ENCODE data around the gene CTSD.

Gene CTSD

DNA sequence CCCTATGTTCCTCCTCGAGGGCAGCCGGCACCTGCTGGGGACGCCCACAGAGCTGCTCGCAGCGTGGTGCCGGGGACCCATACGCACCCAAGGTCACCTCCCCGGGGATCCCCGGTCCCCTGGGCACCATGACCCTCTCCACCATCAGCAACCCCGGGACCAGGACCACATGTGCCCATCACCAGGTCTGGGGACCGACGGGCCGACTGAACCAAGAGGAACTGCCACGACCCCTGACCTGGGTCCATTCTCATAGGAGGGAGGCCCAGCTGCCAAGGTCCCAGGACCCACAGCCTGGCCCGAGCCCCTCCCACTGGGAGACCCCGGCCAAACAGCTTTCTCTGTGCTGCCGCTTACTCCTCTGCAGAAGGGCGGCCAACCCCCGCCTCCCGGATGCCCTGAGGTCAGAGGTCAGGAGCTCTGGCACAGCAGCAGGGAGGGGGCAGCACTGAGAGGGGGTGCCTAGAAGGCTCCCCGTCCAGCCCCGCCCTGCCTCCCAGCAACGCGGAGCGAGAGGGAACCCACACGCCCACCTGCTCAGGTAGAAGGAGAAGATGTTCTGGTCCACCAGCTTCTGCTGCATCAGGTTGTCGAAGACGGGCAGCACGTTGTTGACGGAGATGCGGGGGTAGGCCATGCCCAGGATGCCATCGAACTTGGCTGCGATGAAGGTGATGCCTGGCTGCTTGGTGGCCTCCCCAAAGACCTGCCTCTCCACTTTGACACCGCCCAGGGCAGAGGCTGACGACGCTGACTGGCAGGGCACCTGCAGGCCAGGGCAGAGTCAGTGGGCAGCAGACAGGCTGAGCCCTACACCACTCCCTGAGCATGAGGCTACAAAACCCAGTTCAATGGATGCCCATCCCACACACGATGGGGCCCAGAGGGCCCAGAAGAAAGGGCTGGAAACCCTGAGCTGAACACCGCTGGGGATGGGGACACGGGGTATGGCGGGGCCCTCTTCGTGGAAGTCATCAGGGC, 6.6 kb downstream of the CTSD start:
- Histone ChIP-seq H2BK5ac (ENCODE audit: low read length) (no peak overlapping the region), H3K18ac (ENCODE audit: low read length) (no peak overlapping the region), H3K4me2 (ENCODE audit: insufficient read depth, low read length, poor library complexity, severe bottlenecking) (no peak overlapping the region), H3K4me1 (ENCODE audit: control insufficient read depth in 2 of 2, insufficient read depth in 1 of 2, low read depth in 1 of 2, low read length in 2 of 2) (no peaks in the 10 kb centered on the region), H3K4me3 (ENCODE audit: low read length in 2 of 2) (peak overlapping the region in 1 of 2 donors; percentile 18), H3K4ac (ENCODE audit: low read length) (no peak overlapping the region), H3K79me1 (ENCODE audit: low read depth, low read length) (peaks cover 4% of the 10 kb centered on the region), H3K36me3 (replicated peaks in 1 of 2; ENCODE audit: control insufficient read depth in 2 of 2, insufficient read depth in 2 of 2, low read length in 2 of 2) (peaks cover 12 to 17% of the 10 kb centered on the region in 2 donors), H3K14ac (ENCODE audit: low read length) (no peak overlapping the region), H2BK12ac (ENCODE audit: low read length) (peak overlapping the region; percentile 3), H2BK15ac (ENCODE audit: low read length) (no peak overlapping the region), H3K27ac (replicated peaks; ENCODE audit: low read length) (no peak overlapping the region), H4K91ac (ENCODE audit: low read depth, low read length, poor library complexity) (no peak overlapping the region), H3K27me3 (ENCODE audit: control insufficient read depth in 3 of 3, insufficient read depth in 3 of 3, low read depth in 1 of 3, low read length in 3 of 3) (no peaks in the 10 kb centered on the region), H3K9me3 (replicated peaks in 1 of 2; ENCODE audit: control insufficient read depth in 2 of 2, insufficient read depth in 1 of 2, low read depth in 1 of 2, low read length in 2 of 2) (no peaks in the 10 kb centered on the region), H3K23ac (ENCODE audit: low read depth, low read length, poor library complexity) (no peak overlapping the region), H2AK5ac (ENCODE audit: low read depth, low read length) (no peak overlapping the region), H3K9ac (ENCODE audit: low read depth, low read length, poor library complexity) (peak overlapping the region; percentile 21), H4K8ac (ENCODE audit: low read depth, low read length) (peak overlapping the region; percentile 98), H2BK120ac (ENCODE audit: low read depth, low read length) (no peak overlapping the region), H2AFZ (ENCODE audit: low read length) (no peak overlapping the region)
- no peak for DNase-seq (ENCODE audit: low spot score)
- no CpG with 5 or more reads among the region's 41 CpGs for WGBS, 2 donors (ENCODE audit: extremely low coverage in 2 of 2, insufficient read length in 2 of 2, insufficient replicate concordance in 1 of 2)

DNA sequence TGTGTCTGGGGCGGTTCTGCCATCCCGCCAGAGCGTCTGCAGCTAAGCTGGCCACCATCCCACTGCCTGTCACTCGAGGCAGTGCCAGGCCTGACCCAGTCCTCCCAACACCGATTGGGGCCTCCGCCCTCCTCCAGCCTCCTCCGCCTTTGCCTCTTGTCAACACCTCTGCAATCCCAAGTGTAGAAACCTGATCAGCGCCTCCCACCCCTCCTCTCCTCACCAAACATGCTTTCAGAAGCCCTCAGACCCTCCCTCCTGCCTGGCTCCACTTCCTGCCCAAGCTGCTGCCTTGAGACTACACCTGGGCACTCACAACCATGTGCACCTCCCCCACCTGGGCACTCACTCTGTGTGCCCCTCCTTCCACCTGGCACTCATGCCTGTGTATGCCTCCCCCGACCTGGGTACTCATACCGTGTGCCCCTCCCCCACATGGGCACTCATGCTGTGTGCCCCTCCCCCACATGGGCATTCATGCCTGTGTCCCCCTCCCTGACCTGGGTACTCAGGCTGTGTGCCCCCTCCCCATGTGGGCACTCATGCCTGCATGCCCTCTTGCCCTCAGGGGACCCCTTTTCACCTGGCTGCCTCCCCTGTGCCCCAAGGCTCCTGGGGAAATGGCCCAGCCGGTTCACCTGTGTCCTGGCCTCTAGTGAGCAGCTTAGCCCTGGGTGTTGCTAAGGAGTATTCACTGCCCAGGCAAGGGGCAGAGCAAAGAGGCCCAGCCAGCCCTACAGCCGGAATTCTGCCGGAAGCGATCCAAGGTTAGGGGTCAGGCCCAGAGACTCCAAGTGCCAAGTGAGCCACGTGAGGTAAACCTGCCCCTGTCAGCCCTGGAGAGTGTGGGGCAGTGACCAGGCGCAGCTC, 7.8 kb downstream of the CTSD start:
- H2BK5ac ChIP-seq (ENCODE audit: low read length) = peak overlapping the region; percentile 13
- no peak overlapping the region for H3K4me2 ChIP-seq (ENCODE audit: insufficient read depth, low read length, poor library complexity, severe bottlenecking)
- WGBS, 2 donors (ENCODE audit: extremely low coverage in 2 of 2, insufficient read length in 2 of 2, insufficient replicate concordance in 1 of 2) = no CpG with 5 or more reads among the region's 16 CpGs
- peaks cover 12 to 17% of the 10 kb centered on the region in 2 donors for H3K36me3 ChIP-seq (replicated peaks in 1 of 2; ENCODE audit: control insufficient read depth in 2 of 2, insufficient read depth in 2 of 2, low read length in 2 of 2)
- no peak overlapping the region for H3K18ac ChIP-seq (ENCODE audit: low read length)
- peak overlapping the region; percentile 36 for H2BK120ac ChIP-seq (ENCODE audit: low read depth, low read length)
- H2AK5ac ChIP-seq (ENCODE audit: low read depth, low read length) = no peak overlapping the region
- H3K27me3 ChIP-seq (ENCODE audit: control insufficient read depth in 3 of 3, insufficient read depth in 3 of 3, low read depth in 1 of 3, low read length in 3 of 3) = peaks cover 0 to 5% (median 0%) of the 10 kb centered on the region in 3 experiments
- H3K79me1 ChIP-seq (ENCODE audit: low read depth, low read length) = no peaks in the 10 kb centered on the region
- no peak overlapping the region for H3K14ac ChIP-seq (ENCODE audit: low read length)
- H3K9me3 ChIP-seq (replicated peaks in 1 of 2; ENCODE audit: control insufficient read depth in 2 of 2, insufficient read depth in 1 of 2, low read depth in 1 of 2, low read length in 2 of 2) = no peaks in the 10 kb centered on the region
- no peak overlapping the region for H2BK15ac ChIP-seq (ENCODE audit: low read length)
- DNase-seq (ENCODE audit: low spot score) = no peak
- H3K27ac ChIP-seq (replicated peaks; ENCODE audit: low read length) = no peak overlapping the region
- H3K4me1 ChIP-seq (ENCODE audit: control insufficient read depth in 2 of 2, insufficient read depth in 1 of 2, low read depth in 1 of 2, low read length in 2 of 2) = no peaks in the 10 kb centered on the region
- no peak overlapping the region for H2BK12ac ChIP-seq (ENCODE audit: low read length)
- no peak overlapping the region for H4K8ac ChIP-seq (ENCODE audit: low read depth, low read length)
- no peak overlapping the region for H3K9ac ChIP-seq (ENCODE audit: low read depth, low read length, poor library complexity)
- no peak overlapping the region for H3K4me3 ChIP-seq (ENCODE audit: low read length in 2 of 2)
- no peak overlapping the region for H3K23ac ChIP-seq (ENCODE audit: low read depth, low read length, poor library complexity)
- no peak overlapping the region for H4K91ac ChIP-seq (ENCODE audit: low read depth, low read length, poor library complexity)
- H2AFZ ChIP-seq (ENCODE audit: low read length) = no peak overlapping the region
- H3K4ac ChIP-seq (ENCODE audit: low read length) = no peak overlapping the region

DNA sequence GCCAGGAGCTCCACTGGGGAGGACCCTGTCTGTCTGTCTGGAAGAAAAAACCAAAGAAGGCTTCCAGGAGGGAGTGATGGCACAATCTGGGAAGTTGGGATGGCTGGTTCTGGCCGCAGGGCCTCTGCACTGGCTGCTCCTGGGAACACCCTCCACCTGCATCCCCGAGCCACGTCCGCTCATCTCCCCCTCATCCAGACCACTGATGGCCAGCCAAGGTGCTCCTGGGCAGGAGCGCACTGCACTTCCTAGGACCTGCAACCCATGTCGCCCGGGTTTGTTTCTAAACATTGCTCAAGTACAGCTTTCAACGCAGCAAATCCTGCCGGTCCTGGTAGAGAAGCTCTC, 8.4 kb downstream of the CTSD start:
- H3K79me1 ChIP-seq (ENCODE audit: low read depth, low read length) = no peaks in the 10 kb centered on the region
- H4K8ac ChIP-seq (ENCODE audit: low read depth, low read length) = no peak overlapping the region
- no peak overlapping the region for H3K4ac ChIP-seq (ENCODE audit: low read length)
- peak overlapping the region; percentile 13 for H2BK5ac ChIP-seq (ENCODE audit: low read length)
- H3K4me3 ChIP-seq (ENCODE audit: low read length in 2 of 2) = no peak overlapping the region
- H3K27ac ChIP-seq (replicated peaks; ENCODE audit: low read length) = no peak overlapping the region
- H3K9ac ChIP-seq (ENCODE audit: low read depth, low read length, poor library complexity) = peak overlapping the region; percentile 30
- H2AFZ ChIP-seq (ENCODE audit: low read length) = no peak overlapping the region
- no peak overlapping the region for H2BK12ac ChIP-seq (ENCODE audit: low read length)
- H3K27me3 ChIP-seq (ENCODE audit: control insufficient read depth in 3 of 3, insufficient read depth in 3 of 3, low read depth in 1 of 3, low read length in 3 of 3) = peaks cover 0 to 10% (median under 1%) of the 10 kb centered on the region in 3 experiments
- H2BK120ac ChIP-seq (ENCODE audit: low read depth, low read length) = peak overlapping the region; percentile 36
- H3K4me1 ChIP-seq (ENCODE audit: control insufficient read depth in 2 of 2, insufficient read depth in 1 of 2, low read depth in 1 of 2, low read length in 2 of 2) = peaks cover 0 to 4% of the 10 kb centered on the region in 2 donors
- no peak overlapping the region for H3K18ac ChIP-seq (ENCODE audit: low read length)
- no peak overlapping the region for H3K23ac ChIP-seq (ENCODE audit: low read depth, low read length, poor library complexity)
- no CpG with 5 or more reads among the region's 9 CpGs for WGBS, 2 donors (ENCODE audit: extremely low coverage in 2 of 2, insufficient read length in 2 of 2, insufficient replicate concordance in 1 of 2)
- peaks cover 8 to 17% of the 10 kb centered on the region in 2 donors for H3K36me3 ChIP-seq (replicated peaks in 1 of 2; ENCODE audit: control insufficient read depth in 2 of 2, insufficient read depth in 2 of 2, low read length in 2 of 2)
- H3K4me2 ChIP-seq (ENCODE audit: insufficient read depth, low read length, poor library complexity, severe bottlenecking) = no peak overlapping the region
- no peak overlapping the region for H3K14ac ChIP-seq (ENCODE audit: low read length)
- no peak overlapping the region for H2BK15ac ChIP-seq (ENCODE audit: low read length)
- no peaks in the 10 kb centered on the region for H3K9me3 ChIP-seq (replicated peaks in 1 of 2; ENCODE audit: control insufficient read depth in 2 of 2, insufficient read depth in 1 of 2, low read depth in 1 of 2, low read length in 2 of 2)
- no peak overlapping the region for H4K91ac ChIP-seq (ENCODE audit: low read depth, low read length, poor library complexity)
- no peak overlapping the region for H2AK5ac ChIP-seq (ENCODE audit: low read depth, low read length)
- no peak for DNase-seq (ENCODE audit: low spot score)
